ENCODE results near the gene DDX39B. TPM values are rescaled to one million over a fixed set of nuclear protein-coding genes. Genes with fewer than 3 reads are reported as not detected.

DDX39B gene
- total RNA-seq, 1 donor: 463 TPM

DNA sequence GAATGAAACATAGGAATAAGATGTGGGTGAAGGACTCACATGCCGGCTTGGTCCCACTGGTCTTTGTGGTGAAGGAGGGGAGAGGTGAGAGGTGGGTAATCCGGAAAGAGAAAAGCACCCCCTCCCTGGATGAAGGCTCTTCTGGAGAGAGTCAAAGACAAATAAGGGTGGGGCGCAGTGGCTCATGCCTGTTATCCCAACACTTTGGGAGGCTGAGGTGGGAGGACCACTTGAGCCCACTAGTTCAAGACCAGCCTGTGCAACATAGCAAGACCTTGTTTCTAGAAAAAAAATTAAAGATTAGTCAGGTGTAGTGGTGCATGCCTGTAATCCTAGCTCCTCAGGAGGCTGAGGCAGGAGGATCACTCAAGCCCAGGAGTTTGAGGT, 37.3 kb upstream of the DDX39B start:
- no peak for DNase-seq (ENCODE audit: low read depth)
- no peak overlapping the region for H3K4me3 ChIP-seq (ENCODE audit: low read depth, low read length)
- TF ChIP-seq CTCF (IDR thresholded peaks at IDR 0.05; ENCODE audit: insufficient read depth, low read depth, low read length): no peak

GRCh38 chr6:31578184-31579118, 36.6 kb upstream of the DDX39B start:
- no peak for TF ChIP-seq CTCF (IDR thresholded peaks at IDR 0.05; ENCODE audit: insufficient read depth, low read depth, low read length)
- no peak overlapping the region for H3K4me3 ChIP-seq (ENCODE audit: low read depth, low read length)
- DNase-seq (ENCODE audit: low read depth): no peak

GRCh38 chr6:31577579-31577966, 35.8 kb upstream of the DDX39B start:
- TF ChIP-seq CTCF (IDR thresholded peaks at IDR 0.05; ENCODE audit: insufficient read depth, low read depth, low read length): no peak
- DNase-seq (ENCODE audit: low read depth): no peak
- no peak overlapping the region for H3K4me3 ChIP-seq (ENCODE audit: low read depth, low read length)

GRCh38 chr6:31576897-31577578, 35.2 kb upstream of the DDX39B start:
- no peak for DNase-seq (ENCODE audit: low read depth)

DNA sequence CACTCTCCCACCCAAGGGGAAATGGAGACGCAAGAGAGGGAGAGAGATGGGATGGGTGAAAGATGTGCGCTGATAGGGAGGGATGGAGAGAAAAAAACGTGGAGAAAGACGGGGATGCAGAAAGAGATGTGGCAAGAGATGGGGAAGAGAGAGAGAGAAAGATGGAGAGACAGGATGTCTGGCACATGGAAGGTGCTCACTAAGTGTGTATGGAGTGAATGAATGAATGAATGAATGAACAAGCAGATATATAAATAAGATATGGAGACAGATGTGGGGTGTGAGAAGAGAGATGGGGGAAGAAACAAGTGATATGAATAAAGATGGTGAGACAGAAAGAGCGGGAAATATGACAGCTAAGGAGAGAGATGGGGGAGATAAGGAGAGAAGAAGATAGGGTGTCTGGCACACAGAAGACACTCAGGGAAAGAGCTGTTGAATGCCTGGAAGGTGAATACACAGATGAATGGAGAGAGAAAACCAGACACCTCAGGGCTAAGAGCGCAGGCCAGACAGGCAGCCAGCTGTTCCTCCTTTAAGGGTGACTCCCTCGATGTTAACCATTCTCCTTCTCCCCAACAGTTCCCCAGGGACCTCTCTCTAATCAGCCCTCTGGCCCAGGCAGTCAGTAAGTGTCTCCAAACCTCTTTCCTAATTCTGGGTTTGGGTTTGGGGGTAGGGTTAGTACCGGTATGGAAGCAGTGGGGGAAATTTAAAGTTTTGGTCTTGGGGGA, 34.3 kb upstream of the DDX39B start:
- no peak for DNase-seq (ENCODE audit: low read depth)
- no peak for TF ChIP-seq CTCF (IDR thresholded peaks at IDR 0.05; ENCODE audit: insufficient read depth, low read depth, low read length)
- H3K4me3 ChIP-seq (ENCODE audit: low read depth, low read length): no peak overlapping the region

More at GRCh38 chr6:31576897-31577578, 35.2 kb upstream of the DDX39B start:
- TF ChIP-seq CTCF (IDR thresholded peaks at IDR 0.05; ENCODE audit: insufficient read depth, low read depth, low read length): no peak
- no peak overlapping the region for H3K4me3 ChIP-seq (ENCODE audit: low read depth, low read length)

GRCh38 chr6:31575335-31575901, 33.6 kb upstream of the DDX39B start, which contains the start of gene TNF:
Gene TNF (plus strand): TSS chr6:31575565. CDS start chr6:31575742, 177 bp downstream.
- TF ChIP-seq CTCF (IDR thresholded peaks at IDR 0.05; ENCODE audit: insufficient read depth, low read depth, low read length): no peak
- H3K4me3 ChIP-seq (ENCODE audit: low read depth, low read length): no peak within 1 kb of the TSS
- DNase-seq (ENCODE audit: low read depth): peak; percentile 20
